Activated CD4-positive, alpha-beta T cell treated with anti-CD3 and anti-CD28 coated beads, Interleukin-2, amount 50 U/mL, for 48 hours (primary cell): ENCODE data around the gene MIS12.
A peak's percentile ranks its signal among the peaks of the same experiment; 100 is the strongest.

ENCODE experiments used
- DNase-seq, 2 experiments: peaks; one replicate each; pipeline ENCODE4 v3.0.0-alpha.2; 2020

The MIS12 gene

DNA sequence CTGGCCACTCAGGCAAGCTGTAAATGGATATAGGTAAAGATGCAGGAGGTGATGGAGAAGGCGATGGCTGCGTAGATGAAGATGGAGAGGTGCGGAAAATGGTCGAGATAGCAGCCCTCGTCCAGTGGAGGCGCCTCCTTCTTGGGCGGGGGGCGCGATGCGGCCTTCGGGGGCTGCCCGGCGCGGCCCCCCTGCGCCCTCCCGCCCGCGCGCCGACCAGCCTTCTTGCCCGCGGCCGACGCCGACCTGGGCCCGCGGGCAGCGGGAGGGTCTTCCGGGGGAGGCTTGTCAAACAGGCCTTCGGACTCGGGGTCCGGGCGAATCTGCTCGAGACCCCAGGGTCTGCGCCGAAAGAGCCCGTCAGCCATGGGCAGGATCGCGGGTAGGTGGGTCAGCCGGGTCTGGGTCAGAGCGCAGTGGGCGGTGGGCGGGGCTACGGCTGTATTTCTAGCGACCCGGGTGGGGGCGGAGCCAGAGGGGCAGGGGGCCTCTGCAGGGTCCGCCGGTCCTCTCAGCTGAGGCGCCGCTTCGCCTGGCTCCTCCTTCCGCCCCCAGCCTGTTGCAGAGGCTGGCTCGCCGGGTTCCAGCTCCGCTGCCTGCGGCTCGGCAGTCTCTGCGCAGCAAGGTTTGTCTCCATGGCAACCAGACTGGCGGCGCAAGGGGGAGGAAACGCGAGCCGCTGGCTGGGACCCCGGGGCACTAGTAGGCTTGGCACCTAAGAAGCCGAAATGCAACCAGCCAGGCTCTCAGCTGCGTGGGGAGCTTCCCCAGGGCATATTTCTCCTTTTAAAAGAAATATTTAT, 14.4 kb downstream of the MIS12 start:
- peak; percentile 67 to 73 for DNase-seq

DNA sequence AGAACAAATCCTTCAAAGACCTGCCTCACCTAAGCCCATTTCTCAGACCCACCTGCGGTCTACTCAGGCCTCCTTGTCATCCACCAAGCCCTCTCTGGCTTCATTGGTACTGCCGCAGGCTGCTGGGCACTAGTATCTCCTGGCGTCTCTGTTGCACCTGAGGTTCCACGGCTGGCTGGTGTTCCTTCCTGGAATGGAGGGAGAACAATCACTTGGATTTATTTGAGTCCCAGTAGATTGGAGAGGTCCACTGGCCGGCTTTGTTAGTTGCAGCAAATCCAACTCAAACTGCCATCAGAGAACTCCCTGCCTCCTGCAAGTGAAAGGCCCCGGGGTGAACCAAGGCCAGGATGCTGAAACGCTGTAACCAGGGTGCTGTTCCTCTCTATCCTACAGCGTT, 15.3 kb downstream of the MIS12 start:
- DNase-seq = no peak

DNA sequence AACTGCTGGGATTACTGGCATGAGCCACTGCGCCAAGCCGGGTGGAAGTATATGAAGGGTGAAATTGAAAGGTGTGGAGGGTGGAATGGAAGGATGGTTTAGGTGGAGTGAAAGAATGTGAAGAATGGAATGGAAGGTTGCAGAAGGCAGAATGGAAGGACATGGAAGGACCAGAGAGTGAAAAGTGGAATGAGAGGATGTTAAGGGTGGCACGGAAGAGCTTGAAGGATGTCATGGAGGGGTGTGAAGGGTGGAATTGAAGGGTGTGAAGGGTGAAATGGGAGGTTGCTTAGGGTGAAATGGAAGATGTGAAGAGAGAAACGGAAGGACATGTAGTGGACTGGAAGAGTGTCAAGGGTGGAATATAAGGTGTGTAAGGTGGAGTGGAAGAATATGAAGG, 16.2 kb downstream of the MIS12 start:
- DNase-seq = no peak

DNA sequence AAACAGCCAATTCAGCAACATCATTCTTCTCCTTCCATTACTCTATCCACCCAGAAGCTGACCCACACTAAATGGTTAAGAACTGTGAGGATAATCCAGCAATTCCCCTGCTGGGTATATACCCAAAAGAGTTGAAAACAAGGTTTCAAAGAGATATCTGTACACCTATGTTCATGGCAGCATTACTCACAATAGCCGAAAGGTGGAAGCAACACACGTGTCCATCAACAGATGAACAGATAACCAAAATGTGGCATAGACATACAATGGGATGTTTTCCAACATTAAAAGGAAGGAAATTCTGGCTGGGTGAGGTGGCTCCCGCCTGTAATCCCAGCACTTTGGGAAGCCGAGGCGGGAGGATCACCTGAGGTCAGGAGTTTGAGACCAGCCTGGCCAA, 19.9 kb downstream of the MIS12 start:
- DNase-seq = no peak

DNA sequence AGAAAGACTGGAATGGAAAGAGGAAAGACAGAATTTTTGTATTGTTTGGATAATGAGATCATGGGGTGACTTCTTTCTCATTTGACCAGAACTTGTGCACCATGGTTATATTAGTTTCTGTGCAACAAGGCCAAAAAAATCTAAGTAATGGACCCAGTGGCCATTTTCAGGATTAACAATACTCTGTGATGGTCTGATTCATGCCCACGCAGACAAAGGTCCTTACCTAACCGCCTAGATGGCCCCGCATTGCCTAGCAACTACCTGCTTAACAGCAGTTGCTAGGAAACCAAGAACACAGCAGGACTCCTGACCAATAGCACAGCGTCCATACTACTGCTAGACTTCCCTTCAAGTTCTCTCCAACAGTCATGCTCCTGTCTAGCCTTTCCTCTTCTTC, 22.4 kb downstream of the MIS12 start:
- DNase-seq = no peak

DNA sequence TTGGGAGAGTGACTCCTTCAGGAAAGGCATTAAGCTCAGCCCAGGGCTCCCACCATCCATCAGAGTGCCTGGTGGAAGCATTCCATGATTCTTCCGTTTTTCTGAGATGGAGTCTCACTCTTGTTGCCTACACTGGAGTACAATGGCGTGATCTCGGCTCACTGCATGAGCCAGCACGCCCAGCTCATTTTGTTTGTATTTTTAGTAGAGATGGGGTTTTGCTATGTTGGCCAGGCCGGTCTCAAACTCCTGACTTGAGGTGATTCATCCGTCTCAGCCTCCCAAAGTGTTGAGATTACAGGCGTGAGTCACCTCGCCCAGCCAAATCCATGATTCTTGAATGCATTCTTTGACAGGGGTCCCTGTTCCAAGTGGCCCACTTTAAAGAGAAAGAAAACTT, 23.1 kb downstream of the MIS12 start:
- DNase-seq = no peak

DNA sequence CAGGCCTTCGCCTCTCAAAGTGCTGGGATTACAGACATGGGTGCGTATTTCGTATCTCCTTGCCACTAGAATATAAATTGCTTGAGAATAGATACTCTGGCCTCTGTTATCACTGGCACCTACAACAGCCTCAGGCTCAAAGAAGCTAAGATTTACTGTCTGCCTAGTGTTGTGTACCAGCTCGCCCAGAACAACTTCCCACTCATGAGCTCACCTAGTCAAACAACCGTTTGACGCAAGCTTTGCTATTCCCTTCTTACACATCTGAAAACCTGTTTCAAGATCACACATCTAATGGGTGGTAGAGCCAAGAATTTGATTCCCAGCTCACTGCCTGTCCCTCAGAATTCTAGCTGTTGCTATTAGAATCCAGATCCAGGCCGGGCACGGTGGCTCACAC, 24.4 kb downstream of the MIS12 start:
- no peak for DNase-seq

DNA sequence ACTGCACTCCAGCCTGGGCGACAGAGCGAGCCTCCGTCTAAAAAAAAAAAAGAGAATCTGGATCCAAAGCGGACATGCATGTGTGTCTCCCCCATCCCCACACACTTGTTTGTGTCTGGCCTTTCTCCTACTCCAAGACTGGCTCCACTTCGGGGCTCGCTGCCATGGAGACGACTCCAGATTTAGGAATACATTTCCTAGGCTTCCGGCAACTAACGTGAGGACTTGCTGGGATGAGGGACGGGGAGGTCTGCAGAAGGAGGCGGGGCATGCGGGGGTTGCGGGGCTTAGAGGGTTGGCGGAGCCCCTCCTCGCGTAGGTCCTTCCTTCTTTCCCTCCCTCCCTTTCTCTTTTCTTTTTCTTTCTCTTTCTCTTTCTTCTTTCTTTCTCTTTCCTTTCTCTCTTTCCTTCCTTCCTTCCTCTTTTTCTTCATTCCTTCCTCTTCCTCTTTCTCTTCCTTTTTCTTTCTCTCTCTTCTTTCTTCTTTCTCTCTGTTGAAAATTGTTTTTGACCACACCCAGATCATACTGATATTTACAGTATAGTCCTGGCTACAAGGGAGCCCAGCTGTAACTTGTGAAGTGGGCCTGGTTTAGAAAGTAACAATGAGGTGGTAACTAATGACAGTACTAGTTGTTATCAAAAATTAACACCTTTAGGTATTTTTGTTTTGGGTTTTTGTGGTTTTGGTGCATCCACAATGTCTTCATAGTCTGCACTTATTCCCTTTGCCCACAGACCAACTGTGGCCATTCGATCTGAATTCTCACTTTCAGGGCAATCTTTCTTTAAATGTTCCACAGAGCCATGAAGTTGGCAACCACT, 25.2 kb downstream of the MIS12 start:
- DNase-seq = no peak

DNA sequence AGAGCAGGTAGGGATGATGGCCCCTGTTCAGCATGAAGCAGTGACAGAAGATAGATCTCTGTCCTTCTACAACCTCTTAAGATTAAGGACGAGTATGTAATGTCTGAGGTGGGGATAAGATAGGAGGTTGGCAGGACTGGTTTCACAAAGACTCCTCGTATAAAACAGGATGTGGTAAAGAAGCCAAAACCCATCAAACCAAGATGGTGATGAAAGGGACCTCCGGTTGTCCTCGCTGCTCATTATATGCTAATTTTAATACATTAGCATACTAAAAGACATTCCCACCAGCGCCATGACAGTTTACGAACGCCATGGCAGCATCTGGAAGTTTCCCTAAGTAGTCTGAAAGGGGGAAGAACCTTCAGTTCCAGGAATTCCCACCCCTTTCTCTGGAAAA, 27.3 kb downstream of the MIS12 start:
- no peak for DNase-seq

DNA sequence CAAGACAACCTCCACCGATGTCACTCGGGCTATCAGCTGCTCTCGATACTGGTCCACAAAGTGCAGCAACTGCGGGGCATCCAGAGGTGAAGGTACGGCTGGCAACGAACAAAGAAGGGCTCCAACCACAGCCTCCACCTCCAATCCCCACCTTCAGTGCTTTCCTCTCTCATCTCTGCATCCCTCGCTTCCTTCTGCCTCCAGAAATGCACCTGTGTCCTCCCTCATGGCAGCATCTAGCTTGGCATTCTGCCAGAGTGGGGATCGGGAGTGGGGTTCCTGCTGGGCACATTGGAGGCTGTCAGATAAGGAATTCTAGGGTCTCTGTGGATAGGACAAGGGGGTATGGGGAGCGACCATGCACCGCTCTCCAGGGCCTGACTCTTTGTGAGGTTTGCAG, 28.6 kb downstream of the MIS12 start:
- no peak for DNase-seq

DNA sequence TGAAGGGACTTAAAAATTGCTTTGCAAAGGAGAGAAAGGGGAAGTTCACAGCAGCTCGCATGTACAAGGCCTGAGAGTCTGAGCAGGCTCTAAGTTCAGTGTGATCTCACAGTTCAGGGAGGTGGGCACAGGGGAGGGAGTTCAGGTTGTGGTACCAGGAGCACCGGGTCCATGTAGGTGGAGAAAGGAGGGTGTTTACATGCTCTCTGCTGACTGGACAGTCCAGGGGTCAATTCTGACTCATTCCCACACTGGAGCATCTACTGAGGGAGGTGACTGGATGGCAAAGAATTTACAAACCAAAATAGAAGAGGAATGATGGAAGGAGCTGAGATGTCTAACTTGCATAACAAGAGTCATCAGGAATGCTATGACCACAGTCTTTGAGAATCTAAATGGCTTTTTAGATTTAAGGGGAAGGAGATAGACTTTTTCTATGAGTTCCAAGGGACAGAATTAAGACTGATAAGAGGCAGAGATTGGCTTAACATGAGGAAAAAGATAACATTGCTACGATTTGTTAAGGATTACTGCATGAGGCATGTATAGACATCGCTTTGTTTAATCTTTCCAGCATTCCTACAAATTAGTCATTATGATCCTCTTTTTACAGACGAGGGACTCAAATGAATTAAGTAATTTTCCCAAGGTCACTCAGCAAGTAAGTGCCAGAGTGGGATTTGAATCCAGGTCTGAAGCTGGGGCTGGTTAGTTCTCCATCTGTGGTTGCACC, 29.9 kb downstream of the MIS12 start:
- no peak for DNase-seq

DNA sequence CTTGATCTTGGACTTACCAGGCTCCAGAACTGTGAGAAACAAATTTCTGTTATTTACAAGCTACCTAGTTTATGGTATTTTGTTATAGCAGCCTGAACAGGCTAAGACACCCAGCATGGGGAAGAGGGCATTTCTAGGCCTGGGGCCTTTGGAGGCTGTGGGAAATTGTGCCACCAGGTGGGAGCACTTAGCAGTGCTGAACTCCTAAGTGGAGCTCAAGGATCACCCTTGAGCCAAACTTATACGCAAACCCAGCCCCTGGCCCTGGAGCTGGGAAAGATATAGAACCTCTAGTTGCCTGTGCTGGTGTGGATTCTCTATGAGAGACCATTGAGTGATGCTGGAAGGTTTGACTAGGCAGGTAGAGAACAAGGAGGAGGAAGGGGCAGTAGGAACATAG, 36.1 kb downstream of the MIS12 start:
- DNase-seq = no peak

DNA sequence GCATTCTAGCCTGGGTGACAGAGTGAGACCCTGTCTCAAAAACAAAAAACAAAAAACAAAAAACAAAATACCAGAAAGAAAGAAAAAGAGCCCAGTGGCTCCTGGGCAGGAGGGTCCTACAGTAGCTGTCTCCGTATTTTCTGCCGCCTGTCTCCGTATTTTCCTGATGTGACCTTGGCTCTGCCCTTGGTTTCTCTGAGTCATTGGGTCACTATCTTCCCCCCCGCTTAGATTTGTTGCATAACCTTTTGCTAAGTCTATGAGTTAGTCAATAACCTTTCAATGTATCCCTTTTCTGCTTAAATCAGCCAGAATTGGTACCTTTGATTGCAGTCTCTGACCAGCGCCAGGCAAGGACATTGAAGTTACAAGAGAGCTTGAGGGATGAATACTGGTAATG, 36.9 kb downstream of the MIS12 start:
- DNase-seq = no peak

DNA sequence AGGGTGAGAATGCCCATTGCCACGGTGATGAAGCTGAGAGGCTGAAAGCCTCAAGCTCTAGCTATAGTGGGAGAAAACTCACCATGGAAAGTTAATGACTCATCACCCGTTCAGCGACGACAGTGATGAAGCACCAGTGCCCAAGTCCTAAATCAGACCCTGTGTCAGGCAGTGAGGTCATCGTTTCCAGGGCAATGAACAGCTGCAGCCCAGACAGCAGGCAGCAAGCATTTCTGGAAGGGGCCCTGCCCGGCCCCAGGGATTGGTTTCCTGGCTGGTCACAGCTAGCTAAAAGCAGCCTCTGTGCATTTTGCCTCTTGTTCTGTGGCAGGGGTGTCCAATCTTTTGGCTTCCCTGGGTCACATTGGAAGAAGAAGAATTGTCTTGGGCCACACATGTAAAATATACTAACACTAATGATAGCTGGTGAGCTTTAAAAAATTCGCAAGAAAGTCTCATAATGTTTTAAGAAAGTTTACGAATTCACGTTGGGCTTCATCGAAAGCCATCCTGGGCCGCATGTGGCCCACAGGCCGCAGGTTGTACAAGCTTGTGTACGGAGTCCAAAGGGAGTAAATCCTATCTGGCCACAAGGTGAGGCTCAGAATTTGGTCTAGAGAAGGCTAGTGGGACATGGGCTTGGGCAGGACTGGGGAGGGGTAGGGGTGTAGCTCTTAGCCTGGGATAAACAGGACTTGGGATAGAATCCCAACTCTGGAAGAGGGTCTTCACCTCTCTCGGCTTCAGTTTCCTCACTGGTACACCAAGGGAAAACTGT, 40.6 kb downstream of the MIS12 start:
- DNase-seq = peak; percentile 66 to 80

DNA sequence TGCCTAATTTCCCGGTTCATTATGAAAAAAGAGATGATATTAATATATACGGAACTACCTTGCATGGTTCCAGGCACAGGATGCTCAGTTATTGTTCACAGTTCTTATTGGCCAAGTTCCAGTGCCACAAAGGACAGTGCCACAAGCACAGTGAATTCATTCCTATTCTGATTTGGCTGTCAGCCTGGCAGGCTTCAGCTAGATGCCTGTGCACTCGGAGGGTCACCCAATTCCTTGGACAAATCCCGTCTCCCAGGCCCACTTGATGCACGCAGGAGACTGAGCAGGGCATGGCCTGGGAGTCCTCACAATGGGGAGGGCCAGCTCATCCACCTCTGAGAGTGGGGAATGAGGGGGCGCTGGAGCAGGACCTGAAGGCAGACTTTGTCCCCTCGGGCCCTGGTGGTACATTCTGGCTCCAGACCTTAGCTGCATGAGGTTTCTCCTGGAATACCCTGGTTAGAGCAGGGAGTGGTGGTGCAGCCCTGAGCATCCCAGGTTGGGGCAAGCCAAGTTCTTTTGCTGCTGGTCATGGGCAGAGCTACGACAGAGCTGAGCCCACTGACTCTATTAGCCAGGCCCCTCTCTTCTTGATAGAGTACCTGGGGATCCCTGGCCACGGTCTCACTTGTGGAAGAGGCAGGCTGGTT, 41.4 kb downstream of the MIS12 start:
- no peak for DNase-seq

DNA sequence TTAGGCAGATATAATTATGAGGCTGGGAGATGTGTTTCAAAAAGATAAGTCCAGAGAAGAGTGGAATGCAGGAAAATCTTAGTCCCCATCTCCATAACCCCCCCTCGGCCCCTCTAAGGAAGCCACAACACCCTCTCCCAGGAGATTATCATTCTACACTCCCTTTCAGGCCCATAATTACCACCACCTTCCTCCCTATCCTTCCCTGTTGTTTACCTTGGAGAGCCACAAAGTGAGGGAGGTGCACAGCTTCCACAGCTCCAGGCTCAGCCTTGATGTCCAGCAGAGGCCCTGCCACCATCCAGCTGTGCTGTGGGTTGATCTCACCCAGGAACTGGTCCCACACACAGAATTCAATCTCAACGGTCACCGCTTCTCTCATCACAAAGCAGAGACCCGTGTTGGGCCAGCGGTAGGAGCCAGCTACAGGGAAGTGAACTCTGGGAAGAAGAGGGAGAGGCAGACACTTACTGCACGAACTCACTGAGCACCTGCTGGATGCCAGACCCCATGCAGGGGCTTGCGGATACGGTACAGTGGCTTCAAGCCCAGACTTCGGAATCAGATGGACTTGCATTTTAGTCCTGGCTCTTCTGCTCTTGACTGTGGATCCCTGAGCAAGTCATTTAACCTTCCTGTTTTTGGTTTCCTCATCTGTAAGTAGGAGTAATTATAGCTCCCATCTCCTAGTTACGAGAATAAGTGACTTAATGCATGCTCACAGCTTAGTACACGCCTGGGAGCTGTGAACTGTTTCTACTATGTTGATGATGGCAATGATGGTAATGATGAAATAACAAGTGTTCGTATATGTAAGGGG, 44.1 kb downstream of the MIS12 start:
- no peak for DNase-seq

DNA sequence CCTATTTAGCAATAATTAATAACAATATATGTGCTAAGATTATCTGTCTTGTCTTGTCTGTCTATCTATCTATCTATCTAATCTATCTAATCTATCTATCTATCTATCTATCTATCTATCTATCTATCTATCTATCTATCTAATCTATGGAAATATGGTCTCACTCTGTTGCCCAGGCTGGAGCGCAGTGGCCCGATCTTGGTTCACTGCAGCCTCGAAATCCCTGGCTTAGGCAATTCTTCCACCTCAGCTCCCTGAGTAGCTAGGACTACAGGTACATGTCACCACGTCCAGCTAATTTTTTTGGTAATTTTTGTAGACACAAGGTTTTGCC, 44.7 kb downstream of the MIS12 start:
- DNase-seq = no peak

DNA sequence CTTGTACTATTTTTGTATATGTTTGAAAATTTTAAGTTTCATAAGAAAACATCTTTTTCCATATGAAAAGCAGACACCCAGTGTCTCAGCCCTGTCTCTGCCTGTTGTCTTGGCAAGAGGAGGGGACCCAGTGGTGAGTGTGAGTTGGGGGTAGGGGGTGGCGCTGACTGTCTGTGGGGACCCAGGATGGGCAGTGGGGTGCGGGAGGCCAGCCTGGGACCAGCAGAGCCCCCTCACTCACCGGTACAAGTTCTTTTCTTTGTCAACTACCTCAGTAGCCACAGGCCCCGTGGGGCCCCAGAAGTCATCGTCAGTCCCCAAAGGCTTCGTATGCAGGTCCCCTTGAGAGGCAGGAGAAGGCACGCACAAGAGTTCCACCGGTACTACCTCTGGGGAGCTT, 46.2 kb downstream of the MIS12 start:
- no peak for DNase-seq

DNA sequence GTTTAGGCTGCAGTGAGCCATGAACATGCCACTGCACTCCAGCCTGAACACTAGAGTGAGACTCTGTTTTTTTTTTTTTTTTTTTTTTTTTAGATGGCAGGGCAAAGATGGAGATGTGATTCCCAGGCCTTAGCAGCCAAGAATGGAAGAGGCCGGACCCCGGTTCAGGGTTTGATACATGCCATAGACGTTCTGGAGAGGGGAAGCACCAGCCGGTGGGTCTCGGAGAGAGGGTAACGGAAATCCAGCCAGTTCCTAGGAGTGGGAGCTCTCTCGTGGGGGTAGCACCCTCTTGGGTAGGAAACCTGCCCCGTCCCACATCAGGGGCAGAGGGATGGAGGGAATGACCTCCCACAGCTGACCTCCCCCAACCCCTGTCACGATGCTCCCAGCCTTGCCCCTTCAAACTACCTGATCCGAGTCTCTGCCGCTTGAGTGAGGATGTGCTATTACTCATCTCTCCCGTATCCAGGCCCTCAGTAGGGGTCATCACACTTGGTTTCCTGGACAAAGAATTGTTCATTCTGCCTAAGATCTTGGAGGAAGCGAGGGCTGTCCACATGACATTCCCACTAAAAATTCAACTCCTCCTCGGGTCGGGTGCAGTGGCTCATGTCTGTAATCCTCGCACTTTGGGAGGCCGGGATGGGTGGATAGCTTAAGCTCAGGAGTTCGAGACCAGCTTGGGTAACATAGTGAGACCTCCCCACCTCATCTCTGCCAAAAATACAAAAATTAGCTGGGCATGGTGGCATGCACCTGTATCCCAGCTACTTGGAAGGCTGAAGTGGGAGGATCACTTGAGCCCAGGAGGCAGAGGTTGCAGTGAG, 47.3 kb downstream of the MIS12 start:
- no peak for DNase-seq

DNA sequence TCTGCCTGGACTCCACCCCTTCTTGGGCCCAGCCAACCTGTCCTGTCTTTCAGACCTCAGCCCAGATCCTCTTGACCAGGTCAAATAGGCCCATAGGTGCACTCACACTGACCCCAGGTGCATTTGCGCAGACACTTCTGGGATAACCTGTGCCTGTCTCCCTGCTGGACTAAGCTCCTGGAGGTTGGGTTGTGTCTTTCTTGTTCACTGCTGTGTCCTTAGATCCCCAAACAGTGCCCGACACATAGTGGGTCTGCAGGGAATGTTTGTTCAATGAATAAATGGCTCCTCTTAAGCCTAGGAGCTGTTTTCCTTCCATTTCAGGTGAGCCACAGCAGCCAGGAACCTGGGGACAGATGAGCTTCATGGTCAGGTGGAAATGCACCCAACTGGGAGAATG, 49.1 kb downstream of the MIS12 start:
- no peak for DNase-seq
